BLaER1 (cell line): ENCODE data around the gene TENM3.

Experiments
- H3K27ac ChIP-seq: shearing (Covaris generic); formaldehyde crosslinking; 2 replicates; pipeline ENCODE4 v1.8.1; 2022
- H3K27me3 ChIP-seq: shearing (Covaris generic); formaldehyde crosslinking; 2 replicates; pipeline ENCODE4 v1.8.1; 2022
- H3K36me3 ChIP-seq: shearing (Covaris generic); formaldehyde crosslinking; 2 replicates; pipeline ENCODE4 v1.8.1; 2022
- H3K4me1 ChIP-seq: shearing (Covaris generic); formaldehyde crosslinking; 2 replicates; pipeline ENCODE4 v1.8.1; 2022
- H3K4me2 ChIP-seq: shearing (Covaris generic); formaldehyde crosslinking; 2 replicates; pipeline ENCODE4 v1.8.1; 2022
- H3K4me3 ChIP-seq: shearing (Covaris generic); formaldehyde crosslinking; 2 replicates; pipeline ENCODE4 v1.8.1; 2022
- H3K9ac ChIP-seq: shearing (Covaris generic); formaldehyde crosslinking; 2 replicates; pipeline ENCODE4 v1.8.1; 2022
- H3K9me3 ChIP-seq: shearing (Covaris generic); formaldehyde crosslinking; 2 replicates; pipeline ENCODE4 v1.8.1; 2022
- H4K20me1 ChIP-seq: shearing (Covaris generic); formaldehyde crosslinking; 2 replicates; pipeline ENCODE4 v1.8.1; 2022
- Cebpa-rat ChIP-seq: shearing (Covaris generic); IDR thresholded peaks from 2 replicates; pipeline ENCODE4 v1.8.1; 2022

The TENM3 gene

DNA sequence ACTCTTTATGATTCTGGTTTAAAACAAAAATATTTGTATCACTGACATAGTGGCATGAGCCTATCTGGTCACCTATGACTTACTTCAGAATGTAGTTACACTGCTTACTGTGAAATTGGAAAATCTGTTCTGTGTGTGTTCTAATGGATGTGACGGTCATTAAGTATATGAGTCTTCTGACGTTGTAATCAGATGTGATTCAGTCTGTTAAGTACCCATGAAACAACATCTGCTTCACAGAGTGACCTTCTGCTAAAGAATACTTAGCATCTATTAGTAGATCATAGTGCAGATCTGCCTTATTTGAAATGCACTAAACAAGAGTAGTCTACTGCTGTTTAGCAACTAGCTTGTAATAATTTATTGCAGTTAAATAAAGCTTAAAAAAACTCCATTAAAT, 356.9 kb downstream of the TENM3 start:
- H3K36me3 ChIP-seq, result no peaks in the 10 kb centered on the region
- H3K9me3 ChIP-seq, result no peaks in the 10 kb centered on the region
- TF ChIP-seq Cebpa-rat, result no peak
- H3K27ac ChIP-seq, result no peak overlapping the region
- no peak overlapping the region for H3K4me2 ChIP-seq
- H4K20me1 ChIP-seq, result no peaks in the 10 kb centered on the region
- H3K4me1 ChIP-seq, result no peaks in the 10 kb centered on the region
- no peak overlapping the region for H3K4me3 ChIP-seq
- no peaks in the 10 kb centered on the region for H3K27me3 ChIP-seq
- H3K9ac ChIP-seq, result no peak overlapping the region

DNA sequence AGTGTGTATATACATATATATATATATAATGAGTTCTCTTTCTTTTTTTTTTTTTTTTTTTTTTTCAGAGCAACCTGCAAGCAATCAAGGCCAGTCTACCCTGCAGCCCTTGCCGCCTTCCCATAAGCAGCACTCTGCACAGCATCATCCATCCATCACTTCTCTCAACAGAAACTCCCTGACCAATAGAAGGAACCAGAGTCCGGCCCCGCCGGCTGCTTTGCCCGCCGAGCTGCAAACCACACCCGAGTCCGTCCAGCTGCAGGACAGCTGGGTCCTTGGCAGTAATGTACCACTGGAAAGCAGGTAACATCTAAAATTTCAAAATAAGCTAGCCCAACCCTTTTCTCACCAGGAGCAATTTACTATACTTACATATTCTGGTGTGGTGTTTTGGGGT, 357.7 kb downstream of the TENM3 start:
- Histone ChIP-seq H3K4me3 (no peak overlapping the region), H4K20me1 (no peaks in the 10 kb centered on the region), H3K27ac (no peak overlapping the region), H3K36me3 (no peaks in the 10 kb centered on the region), H3K9ac (no peak overlapping the region), H3K4me2 (no peak overlapping the region), H3K9me3 (no peaks in the 10 kb centered on the region), H3K4me1 (no peaks in the 10 kb centered on the region), H3K27me3 (no peaks in the 10 kb centered on the region)
- no peak for TF ChIP-seq Cebpa-rat

DNA sequence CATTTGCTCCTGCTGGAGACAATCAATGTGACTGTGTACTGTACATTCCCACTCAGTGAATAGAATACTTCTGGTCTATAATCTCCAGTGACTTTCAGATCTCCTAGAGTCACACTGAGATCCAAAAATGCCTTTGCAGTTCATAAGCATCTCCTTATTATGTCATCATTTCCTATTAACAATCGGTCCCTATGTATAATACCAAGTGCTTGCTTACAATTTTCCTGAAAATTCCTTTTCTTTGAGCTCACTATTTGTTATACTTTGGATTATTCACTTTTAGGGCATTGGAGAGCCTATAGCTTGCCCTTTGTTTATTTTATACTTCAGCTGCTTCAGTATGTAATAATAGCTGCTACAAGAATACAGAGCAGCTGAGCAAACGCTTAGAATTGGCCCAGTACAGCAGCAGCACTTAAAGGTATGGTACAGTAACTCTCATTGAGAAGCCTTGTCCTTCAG, 361.0 kb downstream of the TENM3 start:
- Histone ChIP-seq H3K4me2 (no peak overlapping the region), H3K4me1 (no peaks in the 10 kb centered on the region), H3K4me3 (no peak overlapping the region), H3K27me3 (no peaks in the 10 kb centered on the region), H3K9me3 (no peaks in the 10 kb centered on the region), H3K27ac (no peak overlapping the region), H3K9ac (no peak overlapping the region), H4K20me1 (no peaks in the 10 kb centered on the region), H3K36me3 (no peaks in the 10 kb centered on the region)
- no peak for TF ChIP-seq Cebpa-rat

DNA sequence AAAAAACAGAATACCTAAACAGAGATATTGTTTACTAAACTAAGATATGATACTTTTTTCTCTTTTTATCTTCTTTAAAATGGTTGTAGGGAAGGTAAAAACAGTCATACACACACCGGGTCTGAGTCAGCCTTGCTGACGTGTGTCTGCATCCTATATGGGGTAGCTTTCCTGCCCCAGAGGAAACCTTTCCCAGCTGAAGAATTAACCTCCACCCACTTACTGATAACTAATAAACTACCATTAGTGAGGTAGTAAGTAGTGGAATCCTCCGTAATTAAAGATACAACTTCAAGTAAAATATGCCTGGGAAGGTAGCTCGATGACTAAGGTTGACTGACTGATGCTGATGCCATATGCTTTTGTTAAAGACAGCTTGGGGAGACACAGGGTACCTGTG, 361.8 kb downstream of the TENM3 start:
- Histone ChIP-seq H3K4me1 (no peaks in the 10 kb centered on the region), H3K27ac (no peak overlapping the region), H3K36me3 (no peaks in the 10 kb centered on the region), H3K9ac (no peak overlapping the region), H3K9me3 (no peaks in the 10 kb centered on the region), H3K27me3 (no peaks in the 10 kb centered on the region), H3K4me3 (no peak overlapping the region), H4K20me1 (no peaks in the 10 kb centered on the region), H3K4me2 (no peak overlapping the region)
- no peak for TF ChIP-seq Cebpa-rat

DNA sequence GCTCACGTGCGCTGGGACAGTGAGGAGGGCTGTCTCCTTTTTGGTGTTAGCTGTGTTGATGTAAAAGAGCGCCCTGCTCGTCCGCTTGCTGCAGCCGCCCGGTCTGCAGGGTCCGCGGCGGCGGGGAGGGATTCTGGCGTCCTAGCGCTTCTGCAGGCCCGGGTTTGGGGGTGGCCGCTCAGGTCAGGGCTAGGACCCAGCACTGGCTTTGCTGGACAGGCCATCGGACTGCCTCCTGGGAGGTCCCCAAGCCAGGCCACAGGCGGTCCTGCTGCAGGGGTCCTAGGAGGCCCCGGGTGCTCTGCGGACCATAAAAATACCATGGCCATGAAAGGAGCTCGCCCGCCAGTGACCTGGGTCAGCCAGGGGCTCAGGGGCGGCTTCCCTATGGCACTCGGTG, 365.3 kb downstream of the TENM3 start:
- H3K4me1 ChIP-seq, result no peaks in the 10 kb centered on the region
- H3K9me3 ChIP-seq, result no peaks in the 10 kb centered on the region
- H3K9ac ChIP-seq, result no peak overlapping the region
- TF ChIP-seq Cebpa-rat, result no peak
- no peaks in the 10 kb centered on the region for H3K36me3 ChIP-seq
- H3K27me3 ChIP-seq, result no peaks in the 10 kb centered on the region
- no peaks in the 10 kb centered on the region for H4K20me1 ChIP-seq
- H3K4me2 ChIP-seq, result no peak overlapping the region
- H3K4me3 ChIP-seq, result no peak overlapping the region
- H3K27ac ChIP-seq, result no peak overlapping the region

DNA sequence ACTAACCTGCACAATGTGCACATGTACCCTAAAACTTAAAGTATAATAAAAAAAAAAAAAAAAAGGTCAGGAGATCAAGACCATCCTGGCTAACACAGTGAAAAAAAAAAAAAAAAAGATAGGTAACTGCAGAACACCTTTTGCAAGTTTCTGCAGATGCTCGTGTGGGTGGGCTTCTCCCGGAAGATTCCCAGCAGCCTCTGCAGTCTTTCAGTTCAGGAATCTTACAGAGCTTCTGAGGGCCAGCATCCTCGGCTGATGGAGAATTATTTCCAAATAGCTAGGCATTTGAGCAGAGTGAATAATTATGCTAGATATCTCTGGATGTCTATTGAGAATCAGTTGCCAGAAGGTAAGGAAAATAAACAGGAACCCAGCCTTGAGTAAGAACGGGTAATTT, 373.3 kb downstream of the TENM3 start:
- no peak overlapping the region for H3K9ac ChIP-seq
- H4K20me1 ChIP-seq, result no peaks in the 10 kb centered on the region
- no peak overlapping the region for H3K4me3 ChIP-seq
- H3K36me3 ChIP-seq, result no peaks in the 10 kb centered on the region
- no peak overlapping the region for H3K27ac ChIP-seq
- no peaks in the 10 kb centered on the region for H3K9me3 ChIP-seq
- no peak for TF ChIP-seq Cebpa-rat
- H3K4me2 ChIP-seq, result no peak overlapping the region
- H3K27me3 ChIP-seq, result no peaks in the 10 kb centered on the region
- H3K4me1 ChIP-seq, result no peaks in the 10 kb centered on the region

DNA sequence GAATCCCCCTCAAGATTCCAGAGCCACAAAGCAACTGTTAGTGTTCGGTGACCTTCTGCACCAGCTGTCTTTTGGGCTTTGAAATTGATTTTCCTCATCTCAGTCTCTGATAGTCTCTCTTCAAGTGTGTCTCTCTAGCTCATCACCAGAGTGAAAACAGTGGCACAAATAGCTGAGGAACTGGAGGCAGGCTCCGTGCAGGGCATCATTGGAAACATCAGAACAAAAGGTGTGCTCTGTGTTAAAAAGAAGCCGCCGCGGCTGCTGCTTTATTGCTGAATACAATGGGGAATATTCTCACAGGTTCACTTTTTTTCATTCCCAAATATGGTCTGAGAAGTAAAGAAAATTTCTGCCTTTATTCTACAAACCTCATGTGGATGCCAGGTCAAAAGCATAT, 376.5 kb downstream of the TENM3 start:
- H3K4me3 ChIP-seq, result no peak overlapping the region
- no peaks in the 10 kb centered on the region for H3K4me1 ChIP-seq
- no peak for TF ChIP-seq Cebpa-rat
- no peak overlapping the region for H3K27ac ChIP-seq
- no peak overlapping the region for H3K9ac ChIP-seq
- H4K20me1 ChIP-seq, result no peaks in the 10 kb centered on the region
- no peaks in the 10 kb centered on the region for H3K9me3 ChIP-seq
- H3K27me3 ChIP-seq, result no peaks in the 10 kb centered on the region
- H3K36me3 ChIP-seq, result no peaks in the 10 kb centered on the region
- H3K4me2 ChIP-seq, result no peak overlapping the region

DNA sequence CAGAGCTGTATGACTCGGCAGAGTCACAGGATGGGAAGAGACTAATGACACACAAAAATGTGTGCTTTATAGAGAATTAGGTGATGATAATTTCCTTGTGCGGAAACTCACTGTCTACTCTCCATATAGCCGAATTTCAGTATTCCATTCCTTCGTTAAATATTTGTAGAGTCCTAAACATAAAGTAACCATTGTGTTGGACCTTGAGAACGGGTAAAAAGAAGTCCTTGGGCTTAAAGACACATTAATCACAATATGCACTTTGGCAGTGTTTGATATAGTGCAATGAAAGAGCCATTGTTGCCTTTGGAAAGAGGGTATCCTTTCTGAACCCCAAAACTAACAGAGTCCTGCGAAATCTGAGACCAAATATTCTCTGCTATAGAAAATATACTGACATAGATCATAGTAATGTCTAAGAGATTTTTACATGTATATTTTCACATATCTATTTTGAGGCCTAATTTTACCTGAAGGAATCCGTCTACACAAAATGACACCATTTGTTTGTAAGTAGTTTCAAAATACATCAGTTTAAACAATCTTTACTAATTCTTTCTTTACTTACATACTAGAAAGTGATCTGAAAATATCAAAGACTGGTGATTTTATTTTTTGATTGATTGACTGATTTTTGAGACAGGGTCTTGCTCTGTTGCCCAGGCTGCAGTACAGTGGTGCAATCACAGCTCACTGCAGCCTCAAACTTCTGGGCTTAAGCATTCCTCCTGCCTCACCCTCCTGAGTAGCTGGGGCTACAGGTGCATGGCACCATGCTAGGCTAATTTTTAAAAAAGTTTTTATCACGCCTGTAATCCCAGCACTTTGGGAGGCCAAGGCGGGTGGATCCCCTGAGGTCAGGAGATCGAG, 377.1 kb downstream of the TENM3 start:
- H3K9me3 ChIP-seq, result no peaks in the 10 kb centered on the region
- H3K27ac ChIP-seq, result no peak overlapping the region
- no peak overlapping the region for H3K4me3 ChIP-seq
- no peaks in the 10 kb centered on the region for H3K36me3 ChIP-seq
- no peaks in the 10 kb centered on the region for H3K27me3 ChIP-seq
- TF ChIP-seq Cebpa-rat, result no peak
- H3K4me2 ChIP-seq, result no peak overlapping the region
- H3K9ac ChIP-seq, result no peak overlapping the region
- H3K4me1 ChIP-seq, result no peaks in the 10 kb centered on the region
- H4K20me1 ChIP-seq, result no peaks in the 10 kb centered on the region

DNA sequence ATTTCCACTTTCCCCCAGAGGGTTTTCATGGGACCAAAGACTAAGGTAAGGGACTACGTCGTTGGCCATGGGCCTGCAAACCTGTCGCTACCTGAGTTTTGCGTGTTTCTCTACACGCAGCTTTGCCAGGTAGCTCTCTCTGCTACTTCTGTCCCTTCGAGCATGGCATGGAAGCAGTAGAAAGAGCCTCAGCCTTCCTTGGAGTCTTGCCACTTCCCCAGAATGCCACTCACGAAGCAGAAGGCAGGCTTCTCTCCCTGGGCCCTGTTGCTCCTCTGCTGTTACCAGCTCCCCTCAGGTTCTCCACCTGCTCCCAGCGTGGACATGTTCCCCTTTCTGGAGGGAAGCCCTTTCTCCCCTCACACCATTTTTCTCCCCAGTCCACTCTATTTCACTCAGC, 381.1 kb downstream of the TENM3 start:
- no peak for TF ChIP-seq Cebpa-rat
- no peak overlapping the region for H3K4me2 ChIP-seq

DNA sequence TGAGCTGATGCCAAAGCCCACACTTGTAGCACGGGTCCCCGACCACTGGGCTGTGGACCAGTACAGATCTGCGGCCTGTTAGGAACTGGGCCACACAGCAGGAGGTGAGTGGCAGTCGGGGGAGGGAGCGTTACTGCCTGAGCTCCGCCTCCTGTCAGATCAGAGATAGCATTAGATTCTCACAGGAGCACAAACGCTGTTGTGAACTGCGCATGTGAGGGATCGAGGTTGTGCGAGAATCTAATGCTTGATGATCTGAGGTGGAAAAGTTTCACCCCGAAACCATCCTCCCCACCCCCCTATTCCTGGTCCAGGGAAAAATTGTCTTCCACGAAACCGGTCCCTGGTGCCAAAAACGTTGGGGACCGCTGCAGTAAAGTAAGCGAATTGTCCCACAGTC, 382.0 kb downstream of the TENM3 start:
- H3K4me2 ChIP-seq, result no peak overlapping the region
- H3K27ac ChIP-seq, result no peak overlapping the region
- H3K4me1 ChIP-seq, result no peaks in the 10 kb centered on the region
- TF ChIP-seq Cebpa-rat, result no peak
- no peaks in the 10 kb centered on the region for H4K20me1 ChIP-seq
- no peak overlapping the region for H3K9ac ChIP-seq
- H3K27me3 ChIP-seq, result no peaks in the 10 kb centered on the region; the same call in 1 of the 2 replicates
- H3K9me3 ChIP-seq, result no peaks in the 10 kb centered on the region
- H3K4me3 ChIP-seq, result no peak overlapping the region
- H3K36me3 ChIP-seq, result no peaks in the 10 kb centered on the region

More for the DNA sequence above, 381.1 kb downstream of the TENM3 start:
- H3K9ac ChIP-seq, result no peak overlapping the region
- H3K4me3 ChIP-seq, result no peak overlapping the region
- no peaks in the 10 kb centered on the region for H3K4me1 ChIP-seq
- no peaks in the 10 kb centered on the region; the same call in 1 of the 2 replicates for H3K27me3 ChIP-seq
- H3K36me3 ChIP-seq, result no peaks in the 10 kb centered on the region
- no peaks in the 10 kb centered on the region for H3K9me3 ChIP-seq
- no peaks in the 10 kb centered on the region for H4K20me1 ChIP-seq
- H3K27ac ChIP-seq, result no peak overlapping the region

DNA sequence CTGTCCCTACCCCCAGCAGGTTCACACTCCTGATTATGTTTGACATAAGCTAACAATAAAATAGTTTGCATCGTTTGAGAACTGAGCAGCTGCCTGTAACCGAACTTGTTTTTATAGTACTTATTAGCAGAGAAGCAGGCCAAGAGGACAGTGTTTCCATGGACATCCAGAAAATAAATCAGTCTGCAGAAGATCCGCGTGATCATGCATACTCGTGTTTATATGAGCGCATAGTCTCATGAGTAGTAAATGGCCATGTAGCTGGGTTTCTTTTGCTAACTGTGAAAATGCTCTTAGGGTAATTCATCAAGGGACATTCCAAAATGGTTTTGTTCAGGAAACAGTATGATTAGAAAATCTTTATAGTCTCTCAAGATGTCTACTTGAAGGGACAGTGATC, 384.8 kb downstream of the TENM3 start:
- Histone ChIP-seq H3K27ac (no peak overlapping the region), H3K36me3 (no peaks in the 10 kb centered on the region), H3K4me3 (no peak overlapping the region), H4K20me1 (no peaks in the 10 kb centered on the region), H3K4me2 (no peak overlapping the region), H3K9me3 (no peaks in the 10 kb centered on the region), H3K9ac (no peak overlapping the region), H3K4me1 (no peaks in the 10 kb centered on the region), H3K27me3 (no peaks in the 10 kb centered on the region; the same call in 1 of the 2 replicates)
- TF ChIP-seq Cebpa-rat, result no peak
